Neural cell (in vitro differentiated cells): ENCODE measurements around the gene SPACA5. TPM values are rescaled to one million over a fixed set of nuclear protein-coding genes. Genes with fewer than 3 reads are reported as not detected.
"Not testable (repeated sequence)": the region's sequence is repeated elsewhere in the genome, so short reads cannot be mapped to it uniquely, and the experiment has no call there.

Experiments
- H2AFZ ChIP-seq: fragments of 200-600, 300-800 bp; sonication (generic), shearing (Covaris generic); 2 replicates; pipeline ENCODE4 v1.6.0; 2014; ENCODE audit warnings: low read depth, mild to moderate bottlenecking, antibody characterized with exemption, low read length, moderate library complexity
- H3F3A ChIP-seq: fragments of 200-600 bp; shearing (Covaris generic); 2 replicates; pipeline ENCODE4 v1.6.1; 2016; ENCODE audit warnings: mild to moderate bottlenecking, moderate library complexity, mixed read lengths, antibody characterized with exemption, low read length; ENCODE audit not compliant: insufficient read depth, poor library complexity, severe bottlenecking
- H3K27ac ChIP-seq: fragments of 200-600, 300-800 bp; sonication (generic), shearing (Covaris generic); 2 replicates; pipeline ENCODE4 v1.5.1; 2014; ENCODE audit warnings: mild to moderate bottlenecking, low read length, moderate library complexity
- H3K27me3 ChIP-seq: fragments of 300-800, 200-600 bp; sonication (generic), shearing (Covaris generic); 2 replicates; pipeline ENCODE4 v1.6.0; 2014; ENCODE audit warnings: mild to moderate bottlenecking, low read depth, low read length, moderate library complexity; ENCODE audit not compliant: insufficient read depth
- H3K36me3 ChIP-seq: fragments of 300-800, 200-600 bp; sonication (generic), shearing (Covaris generic); 2 replicates; pipeline ENCODE4 v1.5.1; 2014; ENCODE audit warnings: mild to moderate bottlenecking, antibody characterized with exemption, low read length, moderate library complexity; ENCODE audit not compliant: insufficient read depth
- H3K4me2 ChIP-seq: fragments of 300-800, 200-600 bp; sonication (generic), shearing (Covaris generic); 2 replicates; pipeline ENCODE4 v1.6.0; 2014; ENCODE audit warnings: mild to moderate bottlenecking, low read length
- H3K4me3 ChIP-seq: fragments of 300-800, 200-600 bp; sonication (generic), shearing (Covaris generic); 2 replicates; pipeline ENCODE4 v1.5.1; 2014; ENCODE audit warnings: mild to moderate bottlenecking, low read length, moderate library complexity
- H3K79me2 ChIP-seq: fragments of 200-600 bp; shearing (Covaris generic); replicated peaks from 2 replicates; pipeline ENCODE4 v1.6.0; 2014; ENCODE audit warnings: mild to moderate bottlenecking, low read length, moderate library complexity; ENCODE audit not compliant: insufficient read depth
- H3K9ac ChIP-seq: fragments of 300-800, 200-600 bp; sonication (generic), shearing (Covaris generic); 2 replicates; pipeline ENCODE4 v1.6.1; 2016; ENCODE audit warnings: mild to moderate bottlenecking, low read length, mixed read lengths
- H3K9me2 ChIP-seq: fragments of 200-600 bp; shearing (Covaris generic); 2 replicates; pipeline ENCODE4 v1.6.1; 2016; ENCODE audit warnings: mild to moderate bottlenecking, low read length, mixed read lengths; ENCODE audit not compliant: insufficient read depth
- H3K9me3 ChIP-seq: fragments of 200-600, 300-800 bp; sonication (generic), shearing (Covaris generic); 2 replicates; pipeline ENCODE4 v1.6.1; 2016; ENCODE audit warnings: mild to moderate bottlenecking, mixed run types, low read length, moderate library complexity, mixed read lengths
- H4K20me1 ChIP-seq: fragments of 200-600 bp; shearing (Covaris generic); 2 replicates; pipeline ENCODE4 v1.6.1; 2016; ENCODE audit warnings: mild to moderate bottlenecking, mixed run types; ENCODE audit not compliant: insufficient read depth
- EP300 ChIP-seq: fragments of 450-650 bp; conservative IDR thresholded peaks from 2 replicates; pipeline ENCODE4 v1.6.1; 2014; ENCODE audit warnings: antibody characterized with exemption, mild to moderate bottlenecking, moderate library complexity; ENCODE audit not compliant: poor library complexity, severe bottlenecking
- EZH2 ChIP-seq: fragments of 200-600, 300-800 bp; shearing (Covaris generic), sonication (generic); IDR thresholded peaks from 2 replicates; pipeline ENCODE4 v1.6.1; 2014; ENCODE audit warnings: antibody characterized with exemption, low read length, borderline replicate concordance, mild to moderate bottlenecking; ENCODE audit not compliant: insufficient read depth, poor library complexity, severe bottlenecking
- MXI1 ChIP-seq: fragments of 450-650 bp; conservative IDR thresholded peaks from 2 replicates; pipeline ENCODE4 v1.6.1; 2014; ENCODE audit warnings: antibody characterized with exemption, mild to moderate bottlenecking; ENCODE audit not compliant: poor library complexity, severe bottlenecking
- POLR2AphosphoS5 ChIP-seq: IDR thresholded peaks from 2 replicates; pipeline ENCODE4 v1.6.1; 2012
- RAD21 ChIP-seq: fragments of 450-650 bp; conservative IDR thresholded peaks from 2 replicates; pipeline ENCODE4 v1.6.1; 2014; ENCODE audit warnings: antibody characterized with exemption, mild to moderate bottlenecking, moderate library complexity
- REST ChIP-seq: IDR thresholded peaks from 2 replicates; pipeline ENCODE4 v1.6.1; 2012; ENCODE audit warnings: borderline replicate concordance
- SMC3 ChIP-seq: fragments of 450-650 bp; conservative IDR thresholded peaks from 2 replicates; pipeline ENCODE4 v1.6.1; 2014; ENCODE audit warnings: antibody characterized with exemption, mild to moderate bottlenecking, moderate library complexity; ENCODE audit not compliant: poor library complexity
- TAF1 ChIP-seq: IDR thresholded peaks from 2 replicates; pipeline ENCODE4 v1.6.1; 2012; ENCODE audit warnings: low read depth
- polyA plus RNA-seq: library from polyadenylated mRNA; depleted of rRNA; stranded (reverse); fragments of >200 nt; gene quantifications from 2 replicates; pipeline ENCODE4 v1.2.3, GENCODE V29; 2014
- TF ChIP-seq, protein P1 (sequence below): fragments of 450-650 bp; IDR thresholded peaks from 2 replicates; pipeline ENCODE4 v1.5.1; 2014; ENCODE audit warnings: antibody characterized with exemption, mild to moderate bottlenecking, moderate library complexity; ENCODE audit not compliant: poor library complexity, severe bottlenecking

The SPACA5 gene
- polyA plus RNA-seq, 1 donor from 2014 or later: not detected

GRCh38 chrX:48030237-48030636 lies 23.4 kb downstream of the SPACA5 start:
- H3K79me2 ChIP-seq: no peaks in the 10 kb centered on the region
- no peak overlapping the region for H3K4me3 ChIP-seq
- H3F3A ChIP-seq: no peaks in the 10 kb centered on the region
- H3K9ac ChIP-seq: no peak overlapping the region
- no peaks in the 10 kb centered on the region for H3K9me2 ChIP-seq
- H3K27me3 ChIP-seq: no peaks in the 10 kb centered on the region
- no peaks in the 10 kb centered on the region for H3K36me3 ChIP-seq
- H2AFZ ChIP-seq: no peak overlapping the region
- H3K9me3 ChIP-seq: no peaks in the 10 kb centered on the region
- no peak overlapping the region for H3K27ac ChIP-seq
- H4K20me1 ChIP-seq: no peaks in the 10 kb centered on the region
- H3K4me2 ChIP-seq: no peak overlapping the region
- TF ChIP-seq MXI1: no peak
- no peak for TF ChIP-seq EZH2
- no peak for TF ChIP-seq SMC3
- no peak for TF ChIP-seq RAD21
- TF ChIP-seq EP300: no peak

- H3K4me3 ChIP-seq, H3K9me2 ChIP-seq, H2AFZ ChIP-seq, H3K4me2 ChIP-seq, H3F3A ChIP-seq, H3K27me3 ChIP-seq, H3K36me3 ChIP-seq, H3K79me2 ChIP-seq, H3K9ac ChIP-seq, H4K20me1 ChIP-seq, H3K9me3 ChIP-seq, H3K27ac ChIP-seq: not testable (repeated sequence)
Measured at GRCh38 chrX:48030641-48031173, 23.9 kb downstream of the SPACA5 start.

DNA sequence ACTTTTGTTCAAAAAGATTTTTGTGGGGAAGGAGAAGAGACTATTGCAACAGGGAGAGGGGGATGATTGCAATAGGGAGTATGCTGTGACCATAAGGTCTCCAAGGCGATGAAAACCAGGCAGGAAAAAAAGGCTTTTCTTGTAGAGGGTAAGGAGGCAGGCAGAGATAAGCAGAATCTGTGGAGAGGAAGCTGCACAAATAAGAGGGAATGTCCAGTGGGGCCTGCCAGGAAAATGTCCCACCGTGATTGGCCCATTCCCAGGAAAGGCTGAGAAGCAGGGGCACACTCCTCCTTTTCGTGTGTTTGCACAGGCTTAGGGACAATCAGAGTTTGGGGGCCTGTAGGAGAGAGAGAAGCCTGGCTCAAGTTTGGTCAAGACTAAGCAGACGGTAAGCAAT lies 29.1 kb downstream of the SPACA5 start:
- H3K9me3 ChIP-seq: no peaks in the 10 kb centered on the region
- H3K4me3 ChIP-seq: no peak overlapping the region
- H4K20me1 ChIP-seq: no peaks in the 10 kb centered on the region
- H3K27ac ChIP-seq: no peak overlapping the region
- no peaks in the 10 kb centered on the region for H3K9me2 ChIP-seq
- TF ChIP-seq POLR2AphosphoS5: no peak
- TF ChIP-seq EP300: no peak
- no peak for TF ChIP-seq TAF1
- TF ChIP-seq REST: no peak
- TF ChIP-seq EZH2: no peak
- no peak for TF ChIP-seq SMC3
- TF ChIP-seq MXI1: no peak
- no peak for TF ChIP-seq RAD21
- TF ChIP-seq, protein P1, sequence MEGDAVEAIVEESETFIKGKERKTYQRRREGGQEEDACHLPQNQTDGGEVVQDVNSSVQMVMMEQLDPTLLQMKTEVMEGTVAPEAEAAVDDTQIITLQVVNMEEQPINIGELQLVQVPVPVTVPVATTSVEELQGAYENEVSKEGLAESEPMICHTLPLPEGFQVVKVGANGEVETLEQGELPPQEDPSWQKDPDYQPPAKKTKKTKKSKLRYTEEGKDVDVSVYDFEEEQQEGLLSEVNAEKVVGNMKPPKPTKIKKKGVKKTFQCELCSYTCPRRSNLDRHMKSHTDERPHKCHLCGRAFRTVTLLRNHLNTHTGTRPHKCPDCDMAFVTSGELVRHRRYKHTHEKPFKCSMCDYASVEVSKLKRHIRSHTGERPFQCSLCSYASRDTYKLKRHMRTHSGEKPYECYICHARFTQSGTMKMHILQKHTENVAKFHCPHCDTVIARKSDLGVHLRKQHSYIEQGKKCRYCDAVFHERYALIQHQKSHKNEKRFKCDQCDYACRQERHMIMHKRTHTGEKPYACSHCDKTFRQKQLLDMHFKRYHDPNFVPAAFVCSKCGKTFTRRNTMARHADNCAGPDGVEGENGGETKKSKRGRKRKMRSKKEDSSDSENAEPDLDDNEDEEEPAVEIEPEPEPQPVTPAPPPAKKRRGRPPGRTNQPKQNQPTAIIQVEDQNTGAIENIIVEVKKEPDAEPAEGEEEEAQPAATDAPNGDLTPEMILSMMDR: no peak
- H3K4me2 ChIP-seq: no peak overlapping the region
- no peaks in the 10 kb centered on the region for H3K79me2 ChIP-seq
- no peaks in the 10 kb centered on the region for H3K36me3 ChIP-seq
- no peak overlapping the region for H3K9ac ChIP-seq
- H2AFZ ChIP-seq: no peak overlapping the region
- no peaks in the 10 kb centered on the region for H3F3A ChIP-seq
- no peaks in the 10 kb centered on the region for H3K27me3 ChIP-seq
